A673 (cell line): ENCODE results near the gene LACRT.

ENCODE experiments used
- EZH2 ChIP-seq: fragments of 200-600 bp; sonication (generic); IDR thresholded peaks from 2 replicates; pipeline ENCODE4 v1.6.1; 2017; ENCODE audit warnings: borderline replicate concordance, low read depth, mild to moderate bottlenecking, mixed read lengths, antibody characterized with exemption, low read length; ENCODE audit not compliant: poor library complexity, severe bottlenecking
- TF ChIP-seq, protein P1 (sequence below): fragments of 300-800, 200-600 bp; sonication (generic); conservative IDR thresholded peaks from 2 replicates; pipeline ENCODE4 v1.5.1; 2017; ENCODE audit warnings: low read depth, mild to moderate bottlenecking, antibody characterized with exemption, low read length, moderate library complexity, mixed read lengths

DNA sequence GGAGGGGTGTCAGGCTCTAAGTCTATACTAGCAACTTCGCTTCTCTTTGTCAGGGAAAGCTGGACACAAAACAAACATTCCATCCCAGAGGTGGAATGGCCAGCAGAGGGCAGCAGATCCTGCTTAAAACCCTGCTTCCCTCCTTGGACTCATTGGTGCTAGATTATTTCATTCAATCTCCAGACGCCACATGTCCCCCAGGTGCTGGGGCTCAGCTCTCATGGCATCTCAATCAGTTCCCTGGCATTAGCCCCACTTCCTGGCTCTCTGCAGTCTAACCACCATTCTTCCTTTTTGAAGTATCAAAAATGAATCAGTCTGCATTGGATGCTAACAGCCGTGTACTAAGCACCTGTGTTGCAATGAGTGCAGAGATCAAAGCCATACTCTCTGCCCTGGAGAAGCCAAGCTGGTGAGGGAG is 38.2 kb downstream of the LACRT start:
- TF ChIP-seq, protein P1, sequence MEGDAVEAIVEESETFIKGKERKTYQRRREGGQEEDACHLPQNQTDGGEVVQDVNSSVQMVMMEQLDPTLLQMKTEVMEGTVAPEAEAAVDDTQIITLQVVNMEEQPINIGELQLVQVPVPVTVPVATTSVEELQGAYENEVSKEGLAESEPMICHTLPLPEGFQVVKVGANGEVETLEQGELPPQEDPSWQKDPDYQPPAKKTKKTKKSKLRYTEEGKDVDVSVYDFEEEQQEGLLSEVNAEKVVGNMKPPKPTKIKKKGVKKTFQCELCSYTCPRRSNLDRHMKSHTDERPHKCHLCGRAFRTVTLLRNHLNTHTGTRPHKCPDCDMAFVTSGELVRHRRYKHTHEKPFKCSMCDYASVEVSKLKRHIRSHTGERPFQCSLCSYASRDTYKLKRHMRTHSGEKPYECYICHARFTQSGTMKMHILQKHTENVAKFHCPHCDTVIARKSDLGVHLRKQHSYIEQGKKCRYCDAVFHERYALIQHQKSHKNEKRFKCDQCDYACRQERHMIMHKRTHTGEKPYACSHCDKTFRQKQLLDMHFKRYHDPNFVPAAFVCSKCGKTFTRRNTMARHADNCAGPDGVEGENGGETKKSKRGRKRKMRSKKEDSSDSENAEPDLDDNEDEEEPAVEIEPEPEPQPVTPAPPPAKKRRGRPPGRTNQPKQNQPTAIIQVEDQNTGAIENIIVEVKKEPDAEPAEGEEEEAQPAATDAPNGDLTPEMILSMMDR = peak; percentile 93
- TF ChIP-seq EZH2 = no peak
